ENCODE results near the gene HOXC13. TPM values are rescaled to one million over a fixed set of nuclear protein-coding genes. Genes with fewer than 3 reads are reported as not detected.

HOXC13 gene
- total RNA-seq, 2 donors from 2014 or later, result not detected

GRCh38 chr12:53942467-53942997 is 3.9 kb downstream of the HOXC13 start:
- no peaks in the 10 kb centered on the region for H3K36me3 ChIP-seq (replicated peaks in 1 of 2; ENCODE audit: insufficient read depth in 1 of 2, low read depth in 2 of 2)
- peaks cover 22% of the 10 kb centered on the region for H3K4me1 ChIP-seq
- H3K27me3 ChIP-seq, result peaks cover 0 to 30% of the 10 kb centered on the region in 2 donors
- no peak overlapping the region for H3K4me3 ChIP-seq
- TF ChIP-seq, protein P1, sequence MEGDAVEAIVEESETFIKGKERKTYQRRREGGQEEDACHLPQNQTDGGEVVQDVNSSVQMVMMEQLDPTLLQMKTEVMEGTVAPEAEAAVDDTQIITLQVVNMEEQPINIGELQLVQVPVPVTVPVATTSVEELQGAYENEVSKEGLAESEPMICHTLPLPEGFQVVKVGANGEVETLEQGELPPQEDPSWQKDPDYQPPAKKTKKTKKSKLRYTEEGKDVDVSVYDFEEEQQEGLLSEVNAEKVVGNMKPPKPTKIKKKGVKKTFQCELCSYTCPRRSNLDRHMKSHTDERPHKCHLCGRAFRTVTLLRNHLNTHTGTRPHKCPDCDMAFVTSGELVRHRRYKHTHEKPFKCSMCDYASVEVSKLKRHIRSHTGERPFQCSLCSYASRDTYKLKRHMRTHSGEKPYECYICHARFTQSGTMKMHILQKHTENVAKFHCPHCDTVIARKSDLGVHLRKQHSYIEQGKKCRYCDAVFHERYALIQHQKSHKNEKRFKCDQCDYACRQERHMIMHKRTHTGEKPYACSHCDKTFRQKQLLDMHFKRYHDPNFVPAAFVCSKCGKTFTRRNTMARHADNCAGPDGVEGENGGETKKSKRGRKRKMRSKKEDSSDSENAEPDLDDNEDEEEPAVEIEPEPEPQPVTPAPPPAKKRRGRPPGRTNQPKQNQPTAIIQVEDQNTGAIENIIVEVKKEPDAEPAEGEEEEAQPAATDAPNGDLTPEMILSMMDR (IDR thresholded peaks at IDR 0.05), result no peak
- no peak for TF ChIP-seq POLR2A (IDR thresholded peaks at IDR 0.05)
- H3K9me3 ChIP-seq, result no peaks in the 10 kb centered on the region
- DNase-seq, result no peak
- no peak for ATAC-seq
- intact Hi-C loops (cut with DNase I), result no loop called here
- WGBS, 2 donors, result 7 to 12% methylated on average over 2 of the region's 2 CpGs
- no peak overlapping the region for H3K27ac ChIP-seq

DNA sequence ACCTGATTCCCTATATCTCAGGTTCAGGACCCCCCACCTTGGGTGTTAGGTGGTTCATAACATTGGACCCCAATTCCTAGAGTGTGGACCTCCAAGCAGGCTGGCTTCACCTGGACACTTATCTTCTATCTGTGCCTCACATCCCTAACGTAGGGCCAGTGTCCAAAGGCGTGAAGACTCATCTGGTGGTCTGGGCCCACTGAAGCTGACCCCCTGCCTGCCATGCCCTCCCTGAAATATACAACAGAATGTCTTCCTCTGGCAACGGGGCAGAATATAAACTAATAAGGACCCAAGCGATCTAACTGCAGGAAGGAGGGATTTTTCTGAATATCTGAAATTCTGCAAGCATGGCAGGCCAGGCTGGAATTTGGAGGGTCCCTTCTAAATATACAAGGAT is 5.6 kb downstream of the HOXC13 start:
- DNase-seq, result no peak

GRCh38 chr12:53944907-53945847 is 6.5 kb downstream of the HOXC13 start:
- Histone ChIP-seq H3K9me3 (no peaks in the 10 kb centered on the region), H3K4me1 (peaks cover 5% of the 10 kb centered on the region), H3K4me3 (no peak overlapping the region), H3K36me3 (replicated peaks in 1 of 2; ENCODE audit: insufficient read depth in 1 of 2, low read depth in 2 of 2) (no peaks in the 10 kb centered on the region), H3K27ac (no peak overlapping the region), H3K27me3 (peaks cover 0 to 14% of the 10 kb centered on the region in 2 donors)
- intact Hi-C loops (cut with DNase I), result no loop called here
- WGBS, 2 donors, result 3 to 6% methylated on average over 49 to 51 of the region's 51 CpGs
- TF ChIP-seq POLR2A (IDR thresholded peaks at IDR 0.05), result no peak
- TF ChIP-seq, protein P1 (IDR thresholded peaks at IDR 0.05), result no peak
- ATAC-seq (no peak), DNase-seq (no peak)

More for the DNA sequence above, 5.6 kb downstream of the HOXC13 start:
- WGBS, 2 donors, result 8 to 18% methylated on average over 4 of the region's 4 CpGs
- intact Hi-C loops (cut with DNase I), result no loop called here
- no peak for ATAC-seq
- Histone ChIP-seq H3K27me3 (peaks cover 0 to 16% of the 10 kb centered on the region in 2 donors), H3K36me3 (replicated peaks in 1 of 2; ENCODE audit: insufficient read depth in 1 of 2, low read depth in 2 of 2) (no peaks in the 10 kb centered on the region), H3K4me3 (no peak overlapping the region), H3K9me3 (no peaks in the 10 kb centered on the region), H3K27ac (no peak overlapping the region), H3K4me1 (peaks cover 9% of the 10 kb centered on the region)
- no peak for TF ChIP-seq POLR2A (IDR thresholded peaks at IDR 0.05)
- TF ChIP-seq, protein P1 (IDR thresholded peaks at IDR 0.05), result no peak

GRCh38 chr12:53947743-53948142 is 9.1 kb downstream of the HOXC13 start:
- H3K4me1 ChIP-seq, result peaks cover 15% of the 10 kb centered on the region
- H3K36me3 ChIP-seq (replicated peaks in 1 of 2; ENCODE audit: insufficient read depth in 1 of 2, low read depth in 2 of 2), result no peaks in the 10 kb centered on the region
- H3K4me3 ChIP-seq, result no peak overlapping the region
- TF ChIP-seq POLR2A (IDR thresholded peaks at IDR 0.05), result no peak
- TF ChIP-seq, protein P1 (IDR thresholded peaks at IDR 0.05), result no peak
- intact Hi-C loops (cut with DNase I), result no loop called here
- ATAC-seq (no peak), DNase-seq (no peak)
- peaks cover 3 to 32% of the 10 kb centered on the region in 2 donors for H3K27me3 ChIP-seq
- no peak overlapping the region for H3K27ac ChIP-seq
- H3K9me3 ChIP-seq, result no peaks in the 10 kb centered on the region
